Neural progenitor cell (in vitro differentiated cells): Measurements from ENCODE around the gene MEGF8.

ENCODE experiments used
- EZH2phosphoT487 ChIP-seq: fragments of 200-600 bp; sonication (generic); IDR thresholded peaks from 2 replicates; pipeline ENCODE4 v1.6.1; 2017; ENCODE audit warnings: antibody characterized with exemption
- TF ChIP-seq, protein P1 (sequence below): fragments of 200-600 bp; sonication (generic); IDR thresholded peaks from 2 replicates; pipeline ENCODE4 v1.5.1; 2017; ENCODE audit warnings: antibody characterized with exemption, mild to moderate bottlenecking

DNA sequence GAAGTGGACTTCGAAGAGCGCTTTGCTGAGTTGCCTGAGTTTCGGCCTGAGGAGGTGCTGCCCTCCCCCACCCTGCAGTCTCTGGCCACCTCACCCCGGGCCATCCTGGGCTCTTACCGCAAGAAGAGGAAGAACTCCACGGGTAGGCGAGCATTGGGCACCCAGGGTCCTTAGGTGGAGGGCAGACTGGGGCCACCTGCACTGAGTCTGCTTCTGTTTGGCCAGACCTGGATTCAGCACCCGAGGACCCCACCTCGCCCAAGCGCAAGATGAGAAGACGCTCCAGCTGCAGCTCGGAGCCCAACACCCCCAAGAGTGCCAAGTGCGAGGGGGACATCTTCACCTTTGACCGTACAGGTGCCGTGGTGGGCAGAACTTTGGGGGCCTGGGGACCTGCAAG lies 31.5 kb upstream of the MEGF8 start:
- TF ChIP-seq, protein P1, sequence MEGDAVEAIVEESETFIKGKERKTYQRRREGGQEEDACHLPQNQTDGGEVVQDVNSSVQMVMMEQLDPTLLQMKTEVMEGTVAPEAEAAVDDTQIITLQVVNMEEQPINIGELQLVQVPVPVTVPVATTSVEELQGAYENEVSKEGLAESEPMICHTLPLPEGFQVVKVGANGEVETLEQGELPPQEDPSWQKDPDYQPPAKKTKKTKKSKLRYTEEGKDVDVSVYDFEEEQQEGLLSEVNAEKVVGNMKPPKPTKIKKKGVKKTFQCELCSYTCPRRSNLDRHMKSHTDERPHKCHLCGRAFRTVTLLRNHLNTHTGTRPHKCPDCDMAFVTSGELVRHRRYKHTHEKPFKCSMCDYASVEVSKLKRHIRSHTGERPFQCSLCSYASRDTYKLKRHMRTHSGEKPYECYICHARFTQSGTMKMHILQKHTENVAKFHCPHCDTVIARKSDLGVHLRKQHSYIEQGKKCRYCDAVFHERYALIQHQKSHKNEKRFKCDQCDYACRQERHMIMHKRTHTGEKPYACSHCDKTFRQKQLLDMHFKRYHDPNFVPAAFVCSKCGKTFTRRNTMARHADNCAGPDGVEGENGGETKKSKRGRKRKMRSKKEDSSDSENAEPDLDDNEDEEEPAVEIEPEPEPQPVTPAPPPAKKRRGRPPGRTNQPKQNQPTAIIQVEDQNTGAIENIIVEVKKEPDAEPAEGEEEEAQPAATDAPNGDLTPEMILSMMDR: no peak
- no peak for TF ChIP-seq EZH2phosphoT487
